NCI-H1092 (cell line): ENCODE measurements around the gene RAD21L1.

Source experiments
- DNase-seq: peaks from one replicate; lab custom pipeline; 2025; lab: John Stamatoyannopoulos, UW

The RAD21L1 gene

DNA sequence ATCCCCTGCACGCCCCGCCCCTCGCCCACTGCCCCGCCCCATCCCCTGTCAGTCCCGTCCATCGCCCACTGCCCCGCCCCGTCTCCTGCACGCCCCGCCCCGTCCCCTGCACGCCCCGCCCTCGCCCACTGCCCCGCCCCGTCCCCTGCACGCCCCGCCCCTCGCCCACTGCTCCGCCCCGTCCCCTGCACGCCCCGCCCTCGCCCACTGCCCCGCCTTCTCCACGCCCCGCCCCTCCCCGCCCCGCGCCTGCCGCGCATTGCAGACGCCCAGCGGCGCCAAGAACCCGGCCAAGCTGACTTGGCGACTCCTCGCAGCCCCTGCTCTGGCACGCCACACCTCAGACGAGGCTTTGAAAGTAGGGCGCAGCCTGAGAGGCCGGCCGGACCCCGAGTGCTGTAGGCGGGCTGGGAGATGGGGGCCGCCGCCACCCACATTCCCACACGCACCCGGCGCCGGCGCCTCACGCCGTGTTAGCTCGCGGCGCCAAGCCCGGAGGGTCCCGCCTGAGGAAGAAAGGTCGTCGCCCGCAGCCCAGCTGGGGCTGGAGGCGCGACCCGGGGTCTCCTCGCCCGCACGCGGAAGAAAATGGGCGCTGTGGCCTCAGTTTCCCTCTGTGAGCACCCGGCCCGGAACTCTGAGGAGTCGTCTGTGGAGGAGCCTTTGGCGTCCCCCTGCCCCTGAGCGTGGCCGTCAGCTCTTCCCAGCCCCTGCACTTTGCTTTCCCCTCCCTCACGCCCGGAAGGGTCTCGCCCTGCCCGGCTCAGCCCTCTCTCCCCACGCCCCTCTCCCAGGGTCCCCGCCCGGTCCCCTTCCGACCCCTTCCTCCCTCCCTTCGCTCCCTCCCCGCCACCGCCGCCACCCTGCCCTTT lies at the start of gene RAD21L1:
Gene RAD21L1, plus strand, starts transcription at position 262 of the 872 bp plus-strand sequence. CDS start 2,410 bp downstream, outside the sequence.
- no peak for DNase-seq

DNA sequence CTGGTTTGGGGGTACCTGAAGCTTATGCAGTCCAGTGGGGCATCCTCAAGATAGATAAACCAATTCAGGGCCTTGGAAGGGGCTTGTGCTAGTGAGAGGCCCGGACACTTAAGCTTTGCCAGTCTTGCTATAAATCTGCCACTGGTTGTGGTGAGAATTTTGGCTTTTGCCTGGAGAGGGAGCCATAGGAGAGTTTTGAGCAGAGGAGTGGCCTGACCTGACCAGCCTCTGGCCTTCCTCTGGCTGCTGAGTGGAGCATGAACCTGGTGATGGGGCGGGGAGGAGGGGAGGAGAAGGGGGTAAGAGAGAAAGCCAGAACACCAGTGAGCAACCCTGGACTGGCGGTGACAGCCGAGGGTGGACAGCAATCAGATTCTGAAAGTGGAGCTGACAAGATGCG lies 48.2 kb upstream of the RAD21L1 start:
- DNase-seq, result no peak

DNA sequence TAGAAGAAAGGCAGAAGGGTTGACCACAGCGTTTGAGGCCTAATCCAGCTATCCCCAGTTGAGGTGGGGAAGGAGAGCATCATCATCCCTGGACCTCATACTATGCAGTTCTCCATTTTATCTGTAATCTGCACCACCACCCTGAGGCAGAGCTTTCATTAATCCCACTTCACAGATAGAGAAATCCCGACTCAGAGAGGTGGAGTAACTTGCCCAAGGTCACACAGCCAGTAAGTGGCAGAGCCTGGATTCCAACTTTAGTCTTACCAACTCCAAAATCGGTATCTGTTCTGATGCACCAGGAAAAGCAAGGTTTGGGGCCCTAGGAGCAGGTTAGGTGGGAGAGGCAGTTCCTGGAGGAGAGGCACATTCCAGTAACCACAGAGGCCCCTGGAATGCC lies 47.7 kb upstream of the RAD21L1 start:
- no peak for DNase-seq

DNA sequence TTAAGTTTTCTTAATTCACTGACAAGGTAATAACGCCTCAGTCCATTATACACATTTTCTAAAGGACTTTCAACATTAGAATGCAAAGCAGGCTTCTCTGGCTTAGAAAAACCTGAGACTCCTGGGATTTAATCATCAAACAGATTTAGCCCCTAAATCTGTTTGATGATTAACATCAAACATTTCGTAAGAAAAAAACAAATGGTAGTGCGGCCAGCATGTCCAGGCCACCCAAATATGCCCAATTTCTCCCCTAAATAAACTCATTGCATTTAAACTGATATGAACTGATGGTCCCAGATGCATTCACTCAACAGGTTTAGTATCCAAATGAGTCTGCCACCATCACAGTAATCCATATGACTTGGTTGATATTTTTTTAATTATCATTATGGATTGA lies 47.2 kb upstream of the RAD21L1 start:
- no peak for DNase-seq

DNA sequence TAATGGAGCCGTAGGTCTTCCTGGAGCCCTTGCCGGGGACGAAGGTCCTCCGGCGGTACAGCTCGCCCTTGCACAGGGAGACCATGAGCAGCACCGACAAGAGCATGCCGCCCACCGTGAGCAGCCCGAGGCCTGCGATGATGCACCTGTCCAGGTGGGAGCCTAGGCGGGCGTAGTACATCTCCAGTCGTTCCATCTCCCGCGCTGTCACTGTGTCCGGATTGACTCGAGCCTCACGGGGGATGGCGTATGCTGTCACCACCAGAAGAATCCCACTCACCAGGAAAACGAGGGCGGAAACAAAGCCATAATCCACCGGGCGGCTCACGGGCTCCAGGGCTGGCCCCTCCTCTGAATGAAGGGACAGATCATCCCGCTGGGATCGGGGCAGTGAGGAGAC lies 44.9 kb upstream of the RAD21L1 start:
- no peak for DNase-seq

DNA sequence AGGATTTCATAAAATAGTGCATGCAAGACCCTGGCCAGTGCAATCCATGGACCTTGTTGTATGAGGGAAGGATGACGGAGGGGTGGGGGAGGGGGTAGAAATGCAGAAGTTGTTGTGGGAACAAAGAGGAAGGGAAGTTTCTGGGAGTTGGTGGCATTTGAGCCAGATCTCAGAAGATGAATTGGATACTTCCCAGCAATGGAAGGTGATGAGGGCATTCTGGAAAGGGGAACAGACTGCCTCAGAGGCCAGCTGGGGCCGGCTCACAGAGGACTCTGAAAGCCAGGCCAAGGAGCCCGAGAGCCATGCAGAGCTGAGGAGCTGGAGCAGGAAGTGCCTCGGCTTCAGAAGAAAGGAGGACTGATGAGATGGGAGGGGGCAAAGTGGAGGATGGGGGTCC lies 43.7 kb upstream of the RAD21L1 start:
- no peak for DNase-seq

DNA sequence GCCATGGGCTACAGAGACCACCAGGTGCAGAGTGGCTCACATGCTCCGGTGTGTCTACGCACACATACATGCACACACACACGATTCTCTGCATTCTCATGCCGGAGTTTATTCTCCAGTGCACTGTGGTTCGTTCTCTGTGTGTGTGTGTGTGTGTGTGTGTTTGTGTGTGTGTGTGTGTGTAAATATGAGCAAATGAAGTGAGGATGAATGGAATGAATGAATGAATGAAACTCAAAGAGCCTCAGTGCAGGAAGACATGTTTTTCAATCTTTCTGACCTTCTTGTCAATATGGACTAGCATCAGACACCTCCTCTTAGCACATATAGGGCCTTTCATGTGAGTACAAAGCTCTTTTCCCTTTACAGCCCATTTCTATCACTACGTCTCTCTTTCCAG lies 42.7 kb upstream of the RAD21L1 start:
- DNase-seq, result no peak

DNA sequence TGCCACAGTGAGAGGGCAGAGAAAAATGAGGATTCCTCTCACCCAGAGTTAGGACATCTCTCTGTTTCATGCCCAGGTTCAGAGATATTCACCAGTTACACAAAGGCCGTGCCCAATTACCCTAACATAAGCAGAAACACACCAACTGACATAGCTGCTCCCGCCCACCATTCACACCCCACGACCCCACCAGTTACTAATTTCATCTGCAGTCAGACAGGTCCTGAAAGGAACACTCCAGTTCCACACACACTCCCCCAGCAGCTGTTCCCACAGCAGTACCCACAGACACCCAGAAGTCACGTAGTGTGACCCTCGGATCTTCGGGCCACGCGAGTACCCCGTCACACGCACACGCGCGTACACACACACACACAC lies 41.6 kb upstream of the RAD21L1 start:
- DNase-seq, result no peak

DNA sequence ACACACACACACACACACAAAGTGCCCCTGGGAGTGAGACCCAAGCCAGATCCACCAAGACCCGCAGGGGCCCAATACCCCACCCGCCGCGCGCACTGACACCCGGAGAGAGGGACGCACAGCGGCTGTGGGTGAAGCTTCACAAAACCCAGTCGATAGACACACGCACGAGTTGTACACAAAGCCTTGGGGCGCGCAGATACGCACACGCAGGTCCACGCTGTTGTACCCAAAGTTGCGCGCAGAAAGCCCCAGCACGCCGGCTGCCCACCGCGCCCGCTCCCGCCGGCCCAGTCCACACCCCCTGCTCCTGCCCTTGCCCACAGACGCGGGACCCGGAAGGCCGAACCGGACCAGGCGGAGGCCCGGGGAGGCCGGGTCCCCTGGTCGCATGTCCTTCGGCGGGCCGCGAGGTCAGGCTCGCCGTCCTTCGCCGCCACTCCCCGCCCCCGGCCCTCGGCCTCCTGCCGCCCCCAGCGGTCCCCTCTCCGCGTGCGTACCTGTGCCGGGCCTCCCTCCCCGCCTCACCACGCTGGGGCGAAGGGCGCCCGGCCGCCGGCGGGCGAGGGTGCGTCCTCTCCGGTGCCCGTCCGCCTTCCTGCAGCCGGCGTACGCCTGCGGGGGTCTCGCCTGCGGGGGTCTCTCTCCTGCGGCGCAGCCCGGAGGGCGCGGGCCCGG lies 41.1 kb upstream of the RAD21L1 start, which contains the start of gene TMEM74B:
Gene TMEM74B, minus strand, starts transcription at position 344 of the 678 bp plus-strand sequence. CDS start 1,180 bp downstream, outside the sequence.
- no peak for DNase-seq

DNA sequence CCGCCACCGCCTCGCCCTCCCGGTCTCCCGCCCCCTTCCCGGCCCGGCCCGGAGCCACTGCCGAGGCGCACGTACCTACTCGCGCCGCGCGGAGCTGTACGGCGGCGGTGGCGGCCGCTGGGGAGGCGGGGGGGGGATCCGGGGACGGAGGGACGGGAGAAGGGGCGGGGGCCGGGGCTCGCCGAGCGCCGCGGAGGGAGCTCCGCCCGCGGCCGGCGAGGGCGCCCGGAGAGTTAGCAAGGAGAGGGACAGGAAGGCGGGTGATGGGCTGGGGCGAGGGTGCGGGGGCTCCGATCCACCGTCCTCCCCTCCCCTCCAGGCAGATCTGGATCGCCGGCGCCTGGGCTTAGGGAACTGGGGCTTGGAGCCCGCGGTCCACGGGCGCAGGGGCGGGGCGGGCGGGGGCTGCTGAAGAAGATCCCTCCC lies 40.5 kb upstream of the RAD21L1 start:
- no peak for DNase-seq

DNA sequence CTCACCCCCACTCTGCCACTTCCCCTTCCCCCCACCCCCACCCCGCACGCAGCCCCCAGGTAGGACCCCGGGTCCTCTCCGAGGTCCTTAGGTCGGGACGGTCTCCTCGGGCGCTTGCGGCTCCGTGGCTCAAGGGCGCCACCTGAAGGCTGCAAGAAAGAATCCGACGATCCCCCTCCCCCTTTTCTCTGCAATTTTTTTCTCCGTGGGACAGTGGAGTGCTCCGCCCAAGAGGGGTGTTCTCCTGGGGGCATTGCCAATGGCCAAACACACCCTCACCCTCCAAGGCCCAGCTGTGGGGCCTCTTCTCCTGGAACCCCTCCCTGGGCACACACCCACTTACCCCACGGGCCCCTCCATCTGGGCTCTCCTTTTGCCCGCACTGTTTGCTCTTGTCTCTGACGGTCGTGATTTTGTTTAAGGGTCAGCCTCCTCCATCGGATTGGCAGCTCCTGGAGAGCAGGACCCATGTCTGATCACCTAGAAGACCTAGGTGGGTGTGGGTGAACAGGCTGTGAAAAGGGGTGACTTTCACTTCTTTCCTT lies 40.0 kb upstream of the RAD21L1 start:
- peak; percentile 13 for DNase-seq

DNA sequence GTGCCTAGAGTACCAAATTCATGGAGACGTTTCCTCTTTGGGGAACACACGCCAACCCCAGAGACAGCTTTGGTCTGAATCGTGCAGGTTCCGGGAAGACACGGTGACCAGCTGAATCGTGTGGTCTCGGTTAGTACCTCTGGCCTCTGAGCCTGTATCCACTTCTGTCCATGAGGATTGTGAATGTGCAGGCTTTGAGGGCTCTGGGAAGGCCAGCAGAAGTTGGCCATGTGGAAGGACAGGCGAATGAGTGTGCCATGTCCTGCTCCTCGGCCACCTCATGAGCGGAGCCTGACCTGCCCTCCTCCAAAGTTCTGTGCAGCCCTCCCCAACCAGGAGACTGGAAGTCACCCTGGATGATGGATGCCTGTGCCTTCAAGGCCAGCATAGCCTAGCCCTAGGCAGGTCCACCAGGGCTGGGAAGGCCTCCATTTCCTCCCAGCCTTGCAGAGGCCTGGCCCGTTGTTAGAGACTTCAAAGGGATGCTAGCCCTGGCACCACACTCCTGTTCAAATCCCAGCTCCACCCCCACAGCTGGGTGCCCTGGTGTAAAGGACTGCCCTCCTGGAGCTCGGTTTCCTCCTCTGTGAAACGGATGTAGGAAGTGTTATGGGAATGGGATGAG lies 39.4 kb upstream of the RAD21L1 start:
- no peak for DNase-seq

DNA sequence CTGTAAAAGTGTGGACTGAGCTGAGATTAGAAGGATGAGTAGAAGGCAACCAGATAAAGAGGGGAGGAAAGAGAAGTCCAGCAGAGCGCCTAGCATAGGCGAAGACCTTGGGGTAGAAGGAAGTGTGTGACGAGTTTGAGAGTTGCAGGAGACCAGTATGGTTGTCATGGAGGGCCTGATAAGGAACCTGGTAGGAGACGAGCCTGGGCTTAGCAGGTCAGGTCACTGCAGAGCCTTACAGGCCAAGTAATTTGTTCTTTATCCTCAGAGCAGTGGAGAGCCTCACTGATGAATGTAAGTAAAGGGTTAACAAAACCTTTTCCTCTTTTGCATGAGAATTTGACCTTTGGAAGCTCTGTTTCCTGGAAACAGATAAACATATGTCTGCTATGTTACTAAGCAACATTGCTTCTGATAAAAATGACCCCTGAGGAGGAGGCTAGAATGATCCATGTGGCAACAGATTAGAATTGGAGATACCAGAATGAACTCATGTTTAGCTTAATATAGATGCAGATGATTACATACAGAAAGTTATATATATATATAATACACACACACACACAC lies 38.2 kb upstream of the RAD21L1 start:
- no peak for DNase-seq

DNA sequence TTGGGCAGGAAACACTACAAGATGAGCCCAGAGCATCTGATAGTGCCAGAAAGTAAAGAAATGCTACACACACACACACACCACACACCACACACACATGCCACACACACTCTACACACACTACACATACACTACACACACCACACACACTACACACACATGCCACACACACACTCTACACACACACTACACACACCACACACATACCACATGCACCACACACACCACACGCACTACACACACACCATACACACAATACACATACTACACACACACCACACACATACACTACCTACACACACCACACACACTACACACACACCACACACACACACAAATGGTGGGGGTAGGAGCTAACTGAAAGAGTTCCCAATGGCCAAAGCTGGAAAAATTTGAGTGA lies 37.5 kb upstream of the RAD21L1 start:
- no peak for DNase-seq

DNA sequence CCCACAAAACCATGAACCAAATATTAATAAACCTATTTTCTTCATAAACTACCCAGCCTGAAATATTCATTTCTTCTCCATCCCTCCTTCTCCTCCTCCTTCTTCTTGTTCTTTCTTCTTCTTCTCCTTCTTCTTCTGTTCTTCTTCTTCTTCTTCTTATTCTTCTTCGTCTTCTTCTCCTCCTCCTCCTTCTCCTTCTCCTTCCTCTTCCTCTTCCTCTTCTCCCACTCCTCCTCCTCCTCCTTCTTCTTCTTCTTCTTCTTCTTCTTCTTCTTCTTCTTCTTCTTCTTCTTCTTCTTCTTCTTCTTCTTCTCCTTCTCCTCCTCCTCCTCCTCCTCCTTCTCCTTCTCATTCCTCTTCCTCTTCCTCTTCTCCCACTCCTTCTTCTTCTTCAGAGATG lies 36.0 kb upstream of the RAD21L1 start:
- DNase-seq, result no peak

DNA sequence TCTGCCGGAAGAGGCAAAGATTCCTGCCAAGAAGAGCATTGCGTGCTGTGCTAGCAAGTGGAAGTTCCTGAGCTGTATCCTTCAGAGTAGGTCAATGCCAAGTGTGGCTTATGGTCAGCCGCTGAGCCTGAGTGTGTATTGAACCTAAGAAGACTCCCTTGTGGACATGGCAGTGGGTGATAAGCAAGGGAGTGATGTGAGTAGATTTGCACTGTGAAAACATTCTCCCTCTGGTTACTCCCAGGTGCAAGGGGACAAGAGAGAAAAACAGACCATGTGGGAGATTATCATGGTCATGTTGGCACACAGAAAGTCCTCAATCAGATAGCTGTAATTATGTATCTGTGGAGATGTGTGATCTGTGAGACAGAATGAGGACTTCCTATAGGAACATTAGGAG lies 35.0 kb upstream of the RAD21L1 start:
- DNase-seq, result no peak

DNA sequence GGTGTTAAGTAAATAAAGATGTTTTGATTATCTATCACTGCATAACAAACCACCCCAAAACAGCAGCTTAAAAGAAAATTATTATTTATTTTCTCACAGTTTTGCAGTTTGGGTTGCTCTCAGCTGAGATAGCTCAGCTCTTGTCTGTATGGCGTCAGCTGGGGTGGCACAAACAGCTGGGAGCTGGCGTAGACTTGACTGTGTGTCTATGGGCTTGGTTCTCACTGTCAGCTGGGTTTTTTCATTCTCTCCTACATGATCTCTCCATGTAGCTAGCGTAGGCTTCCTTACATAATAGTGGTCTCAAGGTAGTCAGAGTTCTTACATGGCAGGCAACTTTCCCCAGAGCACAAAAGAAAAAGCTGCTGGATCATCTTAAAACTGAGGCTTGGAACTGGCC lies 34.5 kb upstream of the RAD21L1 start:
- no peak for DNase-seq

DNA sequence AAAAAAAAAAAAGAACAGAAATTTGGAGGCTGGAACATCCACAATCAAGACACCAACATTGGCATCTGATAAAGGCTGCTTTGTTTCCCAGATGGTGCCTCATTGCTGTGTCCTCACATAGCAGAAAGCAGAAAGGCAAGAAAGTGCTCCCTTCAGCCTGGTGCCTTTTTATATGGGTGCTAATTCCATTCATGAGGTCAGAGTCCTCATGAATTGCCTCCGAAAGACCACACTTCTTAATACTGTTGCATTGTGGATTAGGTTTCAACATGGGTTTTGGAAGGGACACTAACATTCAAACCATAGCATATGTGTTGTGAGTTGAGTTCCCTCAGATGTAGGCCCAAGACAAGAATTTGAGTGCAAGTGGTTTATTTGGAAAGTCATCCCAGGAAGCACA lies 30.6 kb upstream of the RAD21L1 start:
- DNase-seq, result no peak

DNA sequence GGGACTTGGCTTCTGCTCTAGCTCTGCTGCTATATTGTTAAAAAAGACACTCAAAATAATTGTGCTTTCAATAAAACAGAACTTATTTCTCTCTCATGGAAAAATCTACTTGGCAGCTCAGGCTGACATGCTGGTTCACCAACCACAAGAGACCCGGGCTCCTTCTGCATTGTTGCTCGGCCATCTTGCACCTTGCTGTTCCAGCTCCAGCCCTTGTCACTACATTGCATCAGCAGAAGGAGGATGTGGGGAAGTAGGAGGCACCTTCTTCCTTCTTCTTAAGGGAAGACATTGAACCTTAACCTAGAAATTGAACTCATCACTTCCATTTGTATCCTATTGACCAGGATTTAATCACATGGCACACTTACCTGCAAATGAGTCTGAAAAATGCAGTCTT lies 29.2 kb upstream of the RAD21L1 start:
- no peak for DNase-seq

DNA sequence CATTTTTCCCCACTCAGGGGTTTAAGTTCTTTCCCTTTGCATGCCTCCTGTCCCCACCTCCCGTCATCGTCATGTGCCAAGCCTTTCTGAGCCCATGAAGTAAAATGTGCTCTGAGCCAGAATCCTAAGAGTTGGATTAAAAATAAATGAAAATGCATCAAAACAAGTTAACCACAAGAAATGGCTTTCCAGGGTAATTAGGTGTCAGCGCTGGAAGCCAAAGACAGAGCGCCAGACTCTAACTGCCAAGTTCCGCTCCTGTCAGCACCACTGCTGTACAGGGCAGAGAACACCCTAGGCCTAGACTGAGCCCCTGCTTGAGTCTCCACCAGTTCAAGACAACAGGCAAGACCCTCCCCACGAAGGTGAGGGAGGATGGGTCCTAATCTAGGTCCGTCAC lies 28.0 kb upstream of the RAD21L1 start:
- DNase-seq, result no peak

DNA sequence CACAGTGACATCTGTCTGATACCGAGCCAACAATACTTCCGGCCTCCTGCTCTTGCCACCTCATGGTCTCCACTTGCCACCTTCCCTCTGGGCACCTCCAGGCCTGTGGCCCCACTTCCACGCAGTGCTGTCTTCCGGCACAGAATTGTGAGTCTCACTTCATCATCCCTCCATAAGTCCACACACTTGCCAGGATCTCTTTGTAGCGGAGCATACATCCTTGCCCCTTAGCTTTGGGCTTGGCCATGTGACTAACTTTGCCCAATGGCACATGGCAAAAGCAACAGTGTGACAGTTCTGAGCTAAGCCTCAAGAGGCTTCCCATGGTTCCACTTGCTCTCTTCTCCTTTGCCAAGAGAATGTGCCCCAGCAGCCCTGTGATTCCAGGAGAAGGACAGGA lies 27.1 kb upstream of the RAD21L1 start:
- no peak for DNase-seq

DNA sequence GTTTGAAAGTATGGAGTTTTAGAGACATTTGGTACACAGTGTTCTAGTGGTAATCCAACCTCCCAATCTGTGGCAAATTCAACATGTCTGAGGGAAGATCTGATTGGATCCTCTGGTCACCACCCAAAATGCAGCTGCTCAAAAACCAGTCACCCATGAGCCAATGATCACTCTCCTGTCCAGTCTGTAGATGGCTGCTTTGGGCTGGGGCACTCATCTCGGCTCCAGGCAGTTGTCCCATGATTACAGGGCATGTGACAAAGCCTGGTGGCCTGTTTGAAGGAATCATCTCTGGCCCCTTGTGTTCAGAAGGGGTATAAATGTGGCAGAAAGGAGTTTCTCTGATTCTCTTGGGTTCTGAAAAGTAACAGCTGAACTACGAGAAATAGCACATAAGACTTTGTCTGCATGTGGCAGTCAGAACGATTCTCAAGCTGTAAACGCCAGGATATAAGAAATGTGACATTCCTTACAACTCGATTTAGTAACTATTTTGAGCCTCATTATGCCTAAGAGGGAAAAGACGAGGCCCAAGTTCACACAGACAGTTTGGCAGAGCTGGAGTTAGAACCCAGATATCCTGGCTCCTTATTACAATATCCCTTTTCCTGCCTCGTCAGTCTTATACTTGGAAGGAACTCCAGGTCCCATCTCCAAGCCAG lies 26.5 kb upstream of the RAD21L1 start:
- DNase-seq, result no peak
